Ectodermal cell (in vitro differentiated cells): Measurements from ENCODE around the gene BMP2K. TPM values are rescaled to one million over a fixed set of nuclear protein-coding genes. Genes with fewer than 3 reads are reported as not detected.
A peak's percentile ranks its signal among the peaks of the same experiment; 100 is the strongest.

ENCODE experiments used
- H3K27ac ChIP-seq: 2 replicates; pipeline ENCODE4 v1.7.0; 2013; ENCODE audit warnings: mild to moderate bottlenecking, low read depth, low read length; ENCODE audit not compliant: insufficient read depth, poor library complexity, severe bottlenecking
- H3K27me3 ChIP-seq: 2 replicates; pipeline ENCODE4 v1.7.0; 2013; ENCODE audit warnings: mild to moderate bottlenecking, low read length; ENCODE audit not compliant: insufficient read depth, control insufficient read depth, poor library complexity, severe bottlenecking
- H3K36me3 ChIP-seq: one replicate; pipeline ENCODE4 v1.7.0; 2013; ENCODE audit warnings: low read length; ENCODE audit not compliant: control insufficient read depth, insufficient read depth
- H3K4me1 ChIP-seq: one replicate; pipeline ENCODE4 v1.7.0; 2013; ENCODE audit warnings: low read length; ENCODE audit not compliant: control insufficient read depth, insufficient read depth
- H3K4me3 ChIP-seq: 2 replicates; pipeline ENCODE4 v1.7.0; 2013; ENCODE audit warnings: low read depth, low read length, control low read depth; ENCODE audit not compliant: insufficient read depth
- H3K9me3 ChIP-seq: 2 replicates; pipeline ENCODE4 v1.7.0; 2013; ENCODE audit warnings: mild to moderate bottlenecking, low read length, moderate library complexity; ENCODE audit not compliant: control insufficient read depth
- WGBS, 2 experiments: methylation state at CpG; one replicate each; pipeline ENCODE4 v1.1.7; 2013; ENCODE audit warnings: missing lambda C conversion rate in 2 of 2; 5-methylcytosine and 5-hydroxymethylcytosine counted together
- polyA plus RNA-seq, 4 experiments: library from polyadenylated mRNA; stranded (reverse); fragments of 50-300 nt; gene quantifications; one replicate each; pipeline ENCODE4 v1.2.3, GENCODE V29; 2013

BMP2K gene
- 26.9 TPM for polyA plus RNA-seq (2013, experiment 1 of 4)
- polyA plus RNA-seq (2013, experiment 2 of 4): 40.2 TPM
- polyA plus RNA-seq (2013, experiment 3 of 4): 23.5 TPM
- 27.3 TPM for polyA plus RNA-seq (2013, experiment 4 of 4)

DNA sequence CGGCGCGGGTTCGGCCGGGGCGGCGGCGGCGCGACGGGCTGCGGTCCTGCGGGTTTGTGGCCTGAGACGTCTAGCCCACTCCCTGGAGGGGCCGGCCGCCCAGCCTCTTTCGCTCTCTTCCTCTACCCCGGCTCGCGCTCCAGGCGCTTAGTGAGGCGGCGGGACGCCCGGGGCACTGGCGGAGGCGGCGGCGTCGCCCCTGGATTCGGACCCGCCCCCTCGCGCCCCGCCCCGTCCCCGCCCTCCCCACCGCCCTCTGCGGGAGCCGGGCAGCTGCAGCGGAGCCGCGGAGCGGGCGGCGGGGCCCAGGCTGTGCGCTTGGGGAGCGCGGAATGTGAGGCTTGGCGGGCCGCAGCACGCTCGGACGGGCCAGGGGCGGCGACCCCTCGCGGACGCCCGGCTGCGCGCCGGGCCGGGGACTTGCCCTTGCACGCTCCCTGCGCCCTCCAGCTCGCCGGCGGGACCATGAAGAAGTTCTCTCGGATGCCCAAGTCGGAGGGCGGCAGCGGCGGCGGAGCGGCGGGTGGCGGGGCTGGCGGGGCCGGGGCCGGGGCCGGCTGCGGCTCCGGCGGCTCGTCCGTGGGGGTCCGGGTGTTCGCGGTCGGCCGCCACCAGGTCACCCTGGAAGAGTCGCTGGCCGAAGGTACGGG lies at the start of gene BMP2K:
Gene BMP2K (plus strand): TSS at position 272 of the 650 bp plus-strand sequence. CDS start 194 bp downstream, at position 466.
- Histone ChIP-seq H3K36me3 (no peaks in the 10 kb centered on the region), H3K4me1 (peaks cover 10% of the 10 kb centered on the region), H3K4me3 (peak within 1 kb of the TSS; percentile 74), H3K27me3 (no peaks in the 10 kb centered on the region), H3K27ac (peak within 1 kb of the TSS; percentile 97), H3K9me3 (no peaks in the 10 kb centered on the region)
- 0% methylated on average over 95 of the region's 95 CpGs for WGBS, 2 experiments

DNA sequence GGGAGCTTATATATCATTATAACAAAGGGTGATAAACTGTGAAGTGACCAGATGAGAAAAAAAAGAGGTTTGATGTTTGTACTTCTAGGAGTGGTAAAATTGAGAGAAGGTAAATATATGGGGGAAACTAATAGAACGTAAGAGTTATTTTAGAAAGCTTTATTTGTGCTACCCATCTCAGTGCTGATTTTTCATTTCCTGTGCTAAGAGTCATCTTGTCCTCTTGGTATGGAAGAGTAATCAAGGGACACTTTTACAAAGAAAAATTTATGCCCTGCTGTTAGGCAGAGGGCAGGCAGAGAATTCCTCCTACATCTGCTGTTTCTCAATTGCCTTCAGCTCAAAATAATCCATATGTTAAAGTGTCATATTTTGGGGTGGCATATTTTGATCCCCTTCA lies 49.6 kb upstream of the BMP2K start:
- no peak overlapping the region for H3K27ac ChIP-seq
- H3K27me3 ChIP-seq: no peaks in the 10 kb centered on the region
- no peaks in the 10 kb centered on the region for H3K9me3 ChIP-seq
- H3K36me3 ChIP-seq: no peaks in the 10 kb centered on the region
- 91 to 94% methylated on average over 1 of the region's 1 CpG for WGBS, 2 experiments
- no peak overlapping the region for H3K4me3 ChIP-seq
- H3K4me1 ChIP-seq: no peaks in the 10 kb centered on the region

DNA sequence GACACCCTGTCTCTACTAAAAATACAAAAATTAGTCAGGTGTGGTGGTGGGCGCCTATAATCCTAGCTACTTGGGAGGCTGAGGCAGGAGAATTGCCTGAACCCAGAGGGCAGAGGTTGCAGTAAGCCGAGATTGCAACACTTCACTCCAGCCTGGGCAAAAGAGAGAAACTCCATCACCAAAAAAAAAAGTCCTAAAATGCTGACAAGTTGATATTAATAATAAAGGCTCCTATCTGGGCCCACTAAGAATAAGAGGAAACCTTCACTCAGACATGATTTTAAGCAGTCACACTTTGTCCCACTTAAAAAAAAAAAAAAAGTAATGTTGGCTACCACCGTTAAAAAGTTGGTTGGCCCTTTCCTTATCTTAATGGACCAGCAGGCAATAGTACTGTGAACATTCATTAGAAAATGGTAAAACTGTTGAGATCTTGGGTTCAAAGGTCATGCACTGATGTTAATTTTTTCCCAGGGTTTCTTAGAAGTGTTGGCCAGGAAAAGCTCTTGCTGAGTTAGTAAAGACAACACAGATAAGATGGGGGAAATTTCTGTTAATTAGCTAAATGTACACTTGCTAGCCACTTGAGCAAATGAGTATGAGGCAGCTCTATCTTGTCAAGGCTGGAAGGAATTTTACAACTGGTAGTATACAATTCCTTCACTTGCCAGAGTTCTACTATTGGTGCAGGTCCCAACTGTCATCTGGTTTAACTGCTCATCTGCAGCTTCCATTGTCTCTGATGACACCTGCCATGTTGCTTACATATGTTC lies 43.6 kb upstream of the BMP2K start:
- no peaks in the 10 kb centered on the region for H3K36me3 ChIP-seq
- 81 to 98% methylated on average over 2 to 3 of the region's 3 CpGs for WGBS, 2 experiments
- H3K27ac ChIP-seq: no peak overlapping the region

DNA sequence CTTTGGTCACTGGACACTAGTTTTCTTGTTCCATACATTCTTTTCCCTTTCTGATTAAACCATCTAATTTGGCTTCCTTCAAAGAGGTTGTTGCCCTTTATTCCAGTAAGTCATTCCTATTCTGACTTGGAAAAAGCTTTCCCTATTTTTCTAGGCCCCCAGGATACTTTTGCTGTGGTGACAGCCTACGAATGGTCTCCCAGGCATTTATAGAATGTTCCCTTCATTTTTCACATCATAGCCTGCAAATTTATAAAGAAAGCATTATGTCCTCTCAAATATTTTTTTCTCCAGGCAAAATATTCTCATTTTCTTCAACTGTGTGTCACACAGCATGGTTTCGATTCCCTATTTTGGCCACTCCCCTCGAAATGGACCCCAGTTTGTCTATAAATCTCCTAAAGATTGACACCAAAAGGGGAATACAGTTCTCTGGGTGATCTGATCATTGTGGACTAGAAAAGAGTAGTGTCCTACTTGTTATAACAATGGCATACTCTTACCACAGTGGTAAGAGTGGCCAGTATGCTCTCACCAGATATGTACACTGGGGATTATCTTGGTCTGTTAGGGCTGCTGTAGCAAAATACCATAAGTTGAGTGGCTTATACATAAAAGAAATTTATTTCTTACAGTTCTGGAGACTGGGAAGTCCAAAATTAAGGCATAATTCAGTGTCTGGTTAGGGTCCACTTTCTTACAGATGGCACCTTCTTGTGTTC lies 41.5 kb upstream of the BMP2K start:
- no peaks in the 10 kb centered on the region for H3K27me3 ChIP-seq
- no peaks in the 10 kb centered on the region for H3K9me3 ChIP-seq
- no peaks in the 10 kb centered on the region for H3K4me1 ChIP-seq
- H3K4me3 ChIP-seq: no peak overlapping the region
- 94 to 95% methylated on average over 3 of the region's 3 CpGs for WGBS, 2 experiments
- no peak overlapping the region for H3K27ac ChIP-seq
- no peaks in the 10 kb centered on the region for H3K36me3 ChIP-seq

More for the DNA sequence above, 43.6 kb upstream of the BMP2K start:
- Histone ChIP-seq H3K4me1 (no peaks in the 10 kb centered on the region), H3K27me3 (no peaks in the 10 kb centered on the region), H3K4me3 (no peak overlapping the region), H3K9me3 (no peaks in the 10 kb centered on the region)

DNA sequence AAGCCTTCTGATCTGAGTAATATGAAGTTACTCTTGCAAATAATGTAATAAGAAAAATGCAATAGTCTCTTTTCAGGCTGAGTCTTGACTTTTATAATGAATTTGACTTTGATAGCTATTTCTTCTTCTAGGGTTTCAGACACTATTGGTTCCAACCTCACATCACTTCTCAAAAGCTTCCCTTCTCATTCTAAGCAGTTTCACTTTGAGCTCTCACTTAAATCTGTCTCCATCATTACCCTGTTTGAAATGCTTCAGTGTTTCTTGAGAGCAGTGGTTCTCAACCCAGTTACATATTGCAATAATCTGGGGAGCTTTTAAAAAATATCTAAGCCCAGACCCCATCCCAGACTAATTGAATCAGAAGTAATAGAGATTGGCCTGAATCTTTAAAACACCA lies 40.5 kb upstream of the BMP2K start:
- H3K36me3 ChIP-seq: no peaks in the 10 kb centered on the region
- no peaks in the 10 kb centered on the region for H3K9me3 ChIP-seq
- no peaks in the 10 kb centered on the region for H3K4me1 ChIP-seq
- no peaks in the 10 kb centered on the region for H3K27me3 ChIP-seq
- no peak overlapping the region for H3K4me3 ChIP-seq
- H3K27ac ChIP-seq: no peak overlapping the region

DNA sequence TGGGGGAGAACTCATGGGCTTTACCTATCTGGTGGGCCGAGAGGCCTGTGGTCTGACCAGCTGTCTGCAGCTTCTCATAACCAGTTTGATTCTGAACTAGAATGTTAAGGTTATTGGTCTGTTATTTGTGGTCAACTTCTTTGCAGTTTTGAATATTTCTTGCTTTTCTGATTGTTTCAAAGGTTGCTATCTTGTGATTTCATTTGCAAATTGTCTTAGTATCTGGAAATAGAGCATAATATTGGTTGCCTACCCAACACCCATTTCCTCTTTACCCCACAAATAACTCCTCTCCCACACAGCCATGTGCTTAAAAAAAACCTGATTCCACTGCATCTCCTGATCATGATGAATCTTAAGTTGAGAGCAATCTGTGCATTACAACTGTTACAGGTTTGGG lies 39.1 kb upstream of the BMP2K start:
- Histone ChIP-seq H3K27ac (no peak overlapping the region), H3K9me3 (no peaks in the 10 kb centered on the region), H3K4me3 (no peak overlapping the region), H3K27me3 (no peaks in the 10 kb centered on the region), H3K4me1 (no peaks in the 10 kb centered on the region), H3K36me3 (no peaks in the 10 kb centered on the region)
- WGBS, 2 experiments: 91 to 93% methylated on average over 1 of the region's 1 CpG

DNA sequence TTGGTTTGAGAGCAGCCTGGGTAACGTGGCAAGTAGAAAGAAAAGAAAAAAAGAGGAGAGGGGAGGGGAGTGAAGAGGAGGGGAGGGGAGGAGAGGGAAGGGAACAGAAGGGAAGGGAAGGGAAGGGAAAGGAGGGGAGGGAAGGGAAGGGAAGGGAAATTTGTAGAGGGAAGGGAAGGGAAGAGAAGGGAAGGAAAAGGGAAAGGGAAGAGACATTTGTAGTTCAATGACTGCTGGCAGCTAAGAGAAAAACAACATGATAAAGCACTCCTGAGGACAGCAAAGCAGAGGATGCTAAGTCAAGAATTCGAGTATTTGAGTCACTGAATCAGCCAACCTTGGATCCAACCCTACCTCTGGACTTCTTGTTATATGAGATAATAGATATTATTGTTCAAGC lies 38.2 kb upstream of the BMP2K start:
- Histone ChIP-seq H3K36me3 (no peaks in the 10 kb centered on the region), H3K27me3 (no peaks in the 10 kb centered on the region), H3K4me3 (no peak overlapping the region), H3K27ac (no peak overlapping the region), H3K4me1 (no peaks in the 10 kb centered on the region), H3K9me3 (no peaks in the 10 kb centered on the region)
- 69 to 76% methylated on average over 2 of the region's 2 CpGs for WGBS, 2 experiments

DNA sequence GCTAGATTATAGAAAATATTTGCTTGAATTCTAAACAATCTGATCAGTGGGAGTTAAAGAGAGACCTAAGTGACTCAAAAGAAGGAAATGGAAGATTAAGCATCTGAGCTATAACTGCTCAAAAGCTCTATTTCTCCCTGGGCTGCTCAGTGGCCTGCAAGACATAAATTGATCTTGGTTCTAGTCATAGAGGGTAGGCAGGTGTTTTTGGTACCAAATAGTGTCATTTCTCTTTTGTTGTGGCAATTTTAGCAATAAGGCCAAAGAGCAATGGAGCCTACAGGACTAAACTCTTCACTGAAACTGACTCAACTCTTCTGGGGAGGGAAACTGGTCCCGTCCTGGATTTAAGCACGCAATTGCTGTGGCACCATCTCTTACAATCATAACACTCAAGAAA lies 33.9 kb upstream of the BMP2K start:
- H3K27me3 ChIP-seq: no peaks in the 10 kb centered on the region
- H3K4me3 ChIP-seq: no peak overlapping the region
- no peak overlapping the region for H3K27ac ChIP-seq
- H3K36me3 ChIP-seq: no peaks in the 10 kb centered on the region
- no peaks in the 10 kb centered on the region for H3K9me3 ChIP-seq
- 84 to 89% methylated on average over 2 of the region's 2 CpGs for WGBS, 2 experiments
- no peaks in the 10 kb centered on the region for H3K4me1 ChIP-seq

DNA sequence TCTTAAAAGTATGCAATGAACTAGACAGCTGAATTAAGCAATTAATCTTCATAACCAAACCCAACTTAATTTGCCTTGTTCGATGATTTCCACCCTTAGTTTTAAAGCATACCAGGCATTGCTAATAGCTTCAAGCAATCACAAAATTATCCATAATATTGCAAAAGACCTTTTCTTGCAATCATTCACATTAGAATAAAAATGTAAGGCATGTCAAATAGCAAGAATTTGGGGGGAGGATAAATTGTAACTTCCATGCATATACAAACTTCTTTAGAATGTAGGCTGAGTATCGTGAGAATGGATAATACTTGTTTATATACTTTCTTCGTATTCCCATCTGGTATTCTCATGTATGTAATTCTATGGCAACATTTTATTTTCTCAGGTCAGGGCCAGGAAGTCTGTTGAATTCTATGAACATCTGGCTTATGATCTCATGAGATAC lies 28.7 kb upstream of the BMP2K start:
- H3K9me3 ChIP-seq: no peaks in the 10 kb centered on the region
- WGBS, 2 experiments: 89 to 93% methylated on average over 1 to 3 of the region's 3 CpGs
- no peaks in the 10 kb centered on the region for H3K36me3 ChIP-seq
- H3K27ac ChIP-seq: no peak overlapping the region
- no peak overlapping the region for H3K4me3 ChIP-seq
- no peaks in the 10 kb centered on the region for H3K27me3 ChIP-seq
- H3K4me1 ChIP-seq: no peaks in the 10 kb centered on the region

DNA sequence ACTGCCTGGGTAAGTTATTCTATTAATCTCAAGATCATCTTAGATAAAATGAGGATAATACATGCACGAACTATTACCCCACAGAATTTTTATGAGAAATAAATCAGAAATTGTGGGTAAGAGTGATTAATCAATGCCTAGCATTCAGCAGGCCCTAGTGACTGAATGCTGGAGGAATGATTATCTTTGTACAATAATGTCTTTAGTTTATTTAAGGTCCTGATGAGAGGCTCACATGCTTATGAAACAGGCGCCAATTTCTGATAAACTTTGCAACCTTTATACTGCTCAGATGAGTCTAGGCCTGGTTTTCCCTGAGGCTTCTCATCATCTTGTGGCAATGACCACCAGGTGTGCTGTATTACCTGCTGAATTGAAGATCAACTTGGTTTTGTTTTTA lies 27.8 kb upstream of the BMP2K start:
- no peaks in the 10 kb centered on the region for H3K9me3 ChIP-seq
- H3K27ac ChIP-seq: no peak overlapping the region
- WGBS, 2 experiments: 89 to 91% methylated on average over 2 of the region's 2 CpGs
- H3K4me1 ChIP-seq: no peaks in the 10 kb centered on the region
- H3K4me3 ChIP-seq: no peak overlapping the region
- no peaks in the 10 kb centered on the region for H3K36me3 ChIP-seq
- no peaks in the 10 kb centered on the region for H3K27me3 ChIP-seq
